ENCODE data around the gene KCTD20.

- TF ChIP-seq CTCF (IDR thresholded peaks at IDR 0.05): no peak
- no peak for TF ChIP-seq POLR2A (IDR thresholded peaks at IDR 0.05; ENCODE audit: low read depth)
Measured at GRCh38 chr6:36422714-36423100, 20.1 kb upstream of the KCTD20 start.
